Measurements from ENCODE around the gene CMPK2. TPM values are rescaled to one million over a fixed set of nuclear protein-coding genes. Genes with fewer than 3 reads are reported as not detected.

The CMPK2 gene
- total RNA-seq, 1 experiment from 2014 or later, result 0.80 TPM

- no TSS peak for BruUV-seq (replicated peaks)
- DNase-seq (ENCODE audit: low read depth, low spot score) (peak; percentile 63), ATAC-seq (no peak)
- POLR2A ChIA-PET, result no interaction called here
- no peaks in the 10 kb centered on the region for H3K27me3 ChIP-seq (ENCODE audit: control insufficient read depth, insufficient read depth, low read length)
- in situ Hi-C loops (cut with HindIII; ENCODE audit: low pct_unique_long_range_greater_than_20kb, low sequenced_read_pairs), result no loop called here
- H3K4me3 ChIP-seq (ENCODE audit: low read depth in 2 of 2, low read length in 2 of 2), result no peak overlapping the region
- TF ChIP-seq TCF7L2 (IDR thresholded peaks at IDR 0.05; ENCODE audit: low read depth, low read length) (no peak), REST (IDR thresholded peaks at IDR 0.05; ENCODE audit: insufficient read depth in 1 of 2, low read depth in 2 of 2, low read length in 1 of 2) (no peak), POLR2AphosphoS5 (IDR thresholded peaks at IDR 0.05; ENCODE audit: low read depth, low read length) (no peak), SIN3A (IDR thresholded peaks at IDR 0.05; ENCODE audit: borderline replicate concordance, insufficient read depth, low read depth, low read length) (no peak)
- no peaks in the 10 kb centered on the region for H3K9me3 ChIP-seq (ENCODE audit: control insufficient read depth, insufficient read depth, low read depth, low read length)
- H3K4me1 ChIP-seq (ENCODE audit: control insufficient read depth, insufficient read depth, low read length), result no peaks in the 10 kb centered on the region; the same call in 1 of the 2 replicates
- no peak overlapping the region for H3K27ac ChIP-seq (ENCODE audit: low read length)
- CTCF ChIA-PET, result no interaction called here
- intact Hi-C loops (cut with micrococcal nuclease; ENCODE audit: unreplicated experiment), result no loop called here
- H3K36me3 ChIP-seq (ENCODE audit: control insufficient read depth, insufficient read depth, low read length), result no peaks in the 10 kb centered on the region
These were observed 49.1 kb upstream of the CMPK2 start for GRCh38 chr2:6914828-6915227.

GRCh38 chr2:6913415-6914157 lies 47.9 kb upstream of the CMPK2 start:
- Histone ChIP-seq H3K27ac (ENCODE audit: low read length) (no peak overlapping the region), H3K4me3 (ENCODE audit: low read depth in 2 of 2, low read length in 2 of 2) (no peak overlapping the region), H3K4me1 (ENCODE audit: control insufficient read depth, insufficient read depth, low read length) (no peaks in the 10 kb centered on the region), H3K36me3 (ENCODE audit: control insufficient read depth, insufficient read depth, low read length) (no peaks in the 10 kb centered on the region), H3K9me3 (ENCODE audit: control insufficient read depth, insufficient read depth, low read depth, low read length) (no peaks in the 10 kb centered on the region), H3K27me3 (ENCODE audit: control insufficient read depth, insufficient read depth, low read length) (no peaks in the 10 kb centered on the region; the same call in 1 of the 2 replicates)
- DNase-seq (ENCODE audit: low read depth, low spot score) (no peak), ATAC-seq (no peak)
- ChIA-PET POLR2A (no interaction called here), CTCF (no interaction called here)
- no TSS peak for BruUV-seq (replicated peaks)
- no peak for TF ChIP-seq REST (IDR thresholded peaks at IDR 0.05; ENCODE audit: insufficient read depth in 1 of 2, low read depth in 2 of 2, low read length in 1 of 2)
- no peak for TF ChIP-seq SIN3A (IDR thresholded peaks at IDR 0.05; ENCODE audit: borderline replicate concordance, insufficient read depth, low read depth, low read length)
- no peak for TF ChIP-seq TCF7L2 (IDR thresholded peaks at IDR 0.05; ENCODE audit: low read depth, low read length)
- no peak for TF ChIP-seq CTCF (IDR thresholded peaks at IDR 0.05)
- TF ChIP-seq POLR2AphosphoS5 (IDR thresholded peaks at IDR 0.05; ENCODE audit: low read depth, low read length), result no peak
- intact Hi-C loops (cut with micrococcal nuclease; ENCODE audit: unreplicated experiment), result no loop called here
- in situ Hi-C loops (cut with HindIII; ENCODE audit: low pct_unique_long_range_greater_than_20kb, low sequenced_read_pairs), result no loop called here

Data from Panc1 (cell line).